Neuronal stem cell (in vitro differentiated cells): ENCODE data around the gene GPR55.

Source experiments
- DNase-seq: peaks from one replicate; pipeline ENCODE4 v3.0.0-alpha.2; 2013; ENCODE audit warnings: low spot score
- H2AFZ ChIP-seq: one replicate; pipeline ENCODE4 v1.6.1; 2013; ENCODE audit warnings: mild to moderate bottlenecking, low read length, inconsistent platforms
- H2AK5ac ChIP-seq: 2 replicates; pipeline ENCODE4 v1.6.1; 2013; ENCODE audit warnings: low read depth, mild to moderate bottlenecking, inconsistent platforms, low read length, moderate library complexity, mixed read lengths
- H2BK120ac ChIP-seq: 2 replicates; pipeline ENCODE4 v1.6.1; 2013; ENCODE audit warnings: low read depth, mild to moderate bottlenecking, inconsistent platforms, low read length, moderate library complexity, mixed read lengths
- H2BK12ac ChIP-seq: one replicate; pipeline ENCODE4 v1.6.1; 2013; ENCODE audit warnings: low read length, inconsistent platforms
- H2BK15ac ChIP-seq: 2 replicates; pipeline ENCODE4 v1.6.1; 2013; ENCODE audit warnings: mild to moderate bottlenecking, low read length, inconsistent platforms, mixed read lengths
- H2BK5ac ChIP-seq: one replicate; pipeline ENCODE4 v1.6.1; 2013; ENCODE audit warnings: inconsistent platforms, mild to moderate bottlenecking, low read length, moderate library complexity
- H3K14ac ChIP-seq: one replicate; pipeline ENCODE4 v1.6.1; 2013; ENCODE audit warnings: low read length, inconsistent platforms
- H3K18ac ChIP-seq: 2 replicates; pipeline ENCODE4 v1.6.1; 2013; ENCODE audit warnings: low read length, inconsistent platforms
- H3K23ac ChIP-seq: 2 replicates; pipeline ENCODE4 v1.6.1; 2013; ENCODE audit warnings: low read depth, mild to moderate bottlenecking, mixed read lengths, low read length, inconsistent platforms; ENCODE audit not compliant: poor library complexity
- H3K27ac ChIP-seq: replicated peaks from 3 replicates; pipeline ENCODE4 v1.5.1; 2013; ENCODE audit warnings: low read length, inconsistent platforms
- H3K27me3 ChIP-seq, 3 experiments: 2 replicates each; pipeline ENCODE4 v1.6.1; 2013; ENCODE audit warnings: low read length in 3 of 3, mild to moderate bottlenecking in 2 of 3, inconsistent platforms in 1 of 3, low read depth in 1 of 3, mixed read lengths in 1 of 3, moderate library complexity in 1 of 3; ENCODE audit not compliant: control insufficient read depth in 3 of 3, insufficient read depth in 3 of 3
- H3K36me3 ChIP-seq, 2 donors: replicated peaks in 1 of 2; 2 replicates each; pipeline ENCODE4 v1.6.1; 2013; ENCODE audit warnings: low read length in 2 of 2; ENCODE audit not compliant: control insufficient read depth in 2 of 2, insufficient read depth in 2 of 2
- H3K4ac ChIP-seq: 2 replicates; pipeline ENCODE4 v1.6.1; 2013; ENCODE audit warnings: inconsistent platforms, mild to moderate bottlenecking, low read length, moderate library complexity
- H3K4me1 ChIP-seq, 2 donors: 1 replicate in 1 of 2; 2 replicates in 1 of 2; pipeline ENCODE4 v1.6.1; 2013; ENCODE audit warnings: low read length in 2 of 2, low read depth in 1 of 2; ENCODE audit not compliant: control insufficient read depth in 2 of 2, insufficient read depth in 1 of 2
- H3K4me2 ChIP-seq: one replicate; pipeline ENCODE4 v1.6.1; 2013; ENCODE audit warnings: mild to moderate bottlenecking, low read length, inconsistent platforms; ENCODE audit not compliant: insufficient read depth, poor library complexity, severe bottlenecking
- H3K4me3 ChIP-seq, 2 donors: 2 replicates each; pipeline ENCODE4 v1.5.1; 2013; ENCODE audit warnings: low read length in 2 of 2, mild to moderate bottlenecking in 2 of 2, inconsistent platforms in 1 of 2, moderate library complexity in 1 of 2
- H3K79me1 ChIP-seq: one replicate; pipeline ENCODE4 v1.6.1; 2013; ENCODE audit warnings: low read depth, mild to moderate bottlenecking, inconsistent platforms, low read length, moderate library complexity
- H3K9ac ChIP-seq: one replicate; pipeline ENCODE4 v1.6.1; 2013; ENCODE audit warnings: mild to moderate bottlenecking, low read depth, low read length, inconsistent platforms; ENCODE audit not compliant: poor library complexity
- H3K9me3 ChIP-seq, 2 donors: replicated peaks in 1 of 2; 2 replicates each; pipeline versions ENCODE3 to v1.6.1; 2013; ENCODE audit warnings: low read length in 2 of 2, mild to moderate bottlenecking in 2 of 2, inconsistent platforms in 1 of 2, low read depth in 1 of 2, mixed read lengths in 1 of 2, moderate library complexity in 1 of 2; ENCODE audit not compliant: control insufficient read depth in 2 of 2, insufficient read depth in 1 of 2
- H4K8ac ChIP-seq: one replicate; pipeline ENCODE4 v1.6.1; 2013; ENCODE audit warnings: low read depth, mild to moderate bottlenecking, inconsistent platforms, low read length, moderate library complexity
- H4K91ac ChIP-seq: one replicate; pipeline ENCODE4 v1.6.1; 2013; ENCODE audit warnings: low read length, low read depth, mild to moderate bottlenecking, inconsistent platforms; ENCODE audit not compliant: poor library complexity
- WGBS, 2 donors: extraction: QIAGEN DNeasy Blood & Tissue Kit; methylation state at CpG; one replicate each; pipeline ENCODE4 v1.1.7; 2013; ENCODE audit warnings: missing lambda C conversion rate in 2 of 2, mixed read lengths in 1 of 2; ENCODE audit not compliant: insufficient read length in 2 of 2, insufficient replicate concordance in 1 of 2; ENCODE audit errors: extremely low coverage in 2 of 2; 5-methylcytosine and 5-hydroxymethylcytosine counted together

GPR55 gene

DNA sequence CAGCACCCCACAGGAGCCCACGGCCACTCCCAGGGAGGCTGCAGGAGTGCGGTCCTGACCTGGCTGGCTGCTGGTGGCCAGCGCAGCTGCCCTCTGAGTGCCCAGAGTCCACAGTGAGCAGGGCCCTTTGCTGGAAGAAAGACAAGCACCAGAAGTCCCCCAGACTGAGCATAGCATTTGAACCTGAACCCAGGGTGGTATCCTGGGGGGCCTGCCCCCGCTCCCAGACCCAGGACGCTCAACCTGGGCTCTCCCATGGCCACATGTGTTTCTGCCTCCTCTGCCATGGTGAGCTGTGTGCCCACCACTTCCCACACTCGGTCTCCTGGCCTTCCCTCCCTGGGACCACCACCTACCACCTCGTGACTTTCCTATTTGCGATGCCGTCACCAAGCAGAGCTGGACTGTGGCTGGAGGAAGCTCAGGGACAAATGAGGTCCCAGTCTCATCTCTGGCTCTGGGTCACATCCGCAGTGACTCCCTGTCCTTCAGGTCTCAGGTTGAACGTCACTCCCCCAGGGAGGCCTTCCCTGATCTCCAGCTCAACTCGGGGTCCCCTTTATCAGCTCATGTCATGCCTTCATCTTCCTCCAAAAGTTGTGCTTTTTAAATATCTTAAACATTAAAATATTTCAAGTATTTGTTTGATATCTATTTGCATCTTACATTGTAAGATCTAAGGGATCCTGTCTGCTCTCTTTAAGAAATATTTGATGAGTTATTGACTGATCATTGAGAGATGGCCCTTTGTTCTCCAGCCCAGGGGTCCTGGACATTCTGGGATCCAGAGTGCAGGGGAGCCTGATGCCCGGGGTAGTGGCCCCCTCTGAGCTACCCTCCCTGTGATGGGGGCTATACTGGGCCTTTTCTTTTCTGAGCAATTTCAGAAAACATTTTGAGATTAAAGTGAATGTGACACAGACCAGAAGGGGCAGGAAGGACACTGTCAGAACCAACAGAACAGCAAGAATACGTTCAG, 16.4 kb upstream of the GPR55 start:
- H3K36me3 ChIP-seq = no peaks in the 10 kb centered on the region
- peaks cover 3 to 7% of the 10 kb centered on the region in 2 donors for H3K9me3 ChIP-seq
- H3K27ac ChIP-seq = no peak overlapping the region
- H3K4me1 ChIP-seq = no peaks in the 10 kb centered on the region
- H3K14ac ChIP-seq = peak overlapping the region; percentile 47
- no peak overlapping the region for H2AK5ac ChIP-seq
- no peak overlapping the region for H2BK15ac ChIP-seq
- H2BK12ac ChIP-seq = no peak overlapping the region
- no peak overlapping the region for H3K4me2 ChIP-seq
- no peak overlapping the region for H3K4me3 ChIP-seq
- no peak overlapping the region for H3K9ac ChIP-seq
- WGBS, 2 donors = no CpG with 5 or more reads among the region's 14 CpGs
- H2AFZ ChIP-seq = no peak overlapping the region
- H2BK5ac ChIP-seq = peak overlapping the region; percentile 31
- H3K23ac ChIP-seq = no peak overlapping the region
- H3K27me3 ChIP-seq = no peaks in the 10 kb centered on the region
- DNase-seq = no peak
- peak overlapping the region; percentile 42 for H3K4ac ChIP-seq
- H3K18ac ChIP-seq = peak overlapping the region; percentile 19
- no peak overlapping the region for H2BK120ac ChIP-seq
- peak overlapping the region; percentile 77 for H4K8ac ChIP-seq
- peaks cover 3% of the 10 kb centered on the region for H3K79me1 ChIP-seq
- no peak overlapping the region for H4K91ac ChIP-seq

DNA sequence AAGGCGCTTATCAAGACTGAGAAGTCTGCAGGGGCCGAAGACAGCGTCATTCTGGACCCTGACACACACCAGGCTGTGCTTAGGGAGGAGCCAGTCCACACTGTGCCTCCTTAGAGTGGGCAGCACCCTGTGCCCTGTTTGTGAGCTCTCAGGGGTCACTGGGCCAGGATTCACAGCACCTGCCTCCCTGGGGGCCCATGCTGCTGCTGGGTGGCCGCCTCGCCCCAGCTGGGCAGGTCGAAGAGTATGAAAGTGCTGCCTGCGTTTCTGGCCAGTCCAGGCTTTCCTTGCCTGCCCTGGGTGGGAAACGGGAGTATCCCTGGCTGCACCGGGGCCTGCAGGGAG, 15.4 kb upstream of the GPR55 start:
- Histone ChIP-seq H3K4ac (no peak overlapping the region), H3K36me3 (no peaks in the 10 kb centered on the region), H3K23ac (peak overlapping the region; percentile 22), H3K4me2 (no peak overlapping the region), H2BK5ac (peak overlapping the region; percentile 39), H3K18ac (peak overlapping the region; percentile 38), H2BK15ac (no peak overlapping the region), H4K8ac (no peak overlapping the region), H4K91ac (no peak overlapping the region), H3K27ac (no peak overlapping the region), H3K27me3 (no peaks in the 10 kb centered on the region), H3K4me3 (no peak overlapping the region), H3K9ac (peak overlapping the region; percentile 44), H2BK120ac (no peak overlapping the region), H3K4me1 (no peaks in the 10 kb centered on the region), H2BK12ac (no peak overlapping the region), H2AFZ (no peak overlapping the region), H2AK5ac (no peak overlapping the region), H3K14ac (peak overlapping the region; percentile 5), H3K9me3 (peaks cover 5 to 14% of the 10 kb centered on the region in 2 donors), H3K79me1 (peaks cover 3% of the 10 kb centered on the region)
- no CpG with 5 or more reads among the region's 9 CpGs for WGBS, 2 donors
- no peak for DNase-seq

DNA sequence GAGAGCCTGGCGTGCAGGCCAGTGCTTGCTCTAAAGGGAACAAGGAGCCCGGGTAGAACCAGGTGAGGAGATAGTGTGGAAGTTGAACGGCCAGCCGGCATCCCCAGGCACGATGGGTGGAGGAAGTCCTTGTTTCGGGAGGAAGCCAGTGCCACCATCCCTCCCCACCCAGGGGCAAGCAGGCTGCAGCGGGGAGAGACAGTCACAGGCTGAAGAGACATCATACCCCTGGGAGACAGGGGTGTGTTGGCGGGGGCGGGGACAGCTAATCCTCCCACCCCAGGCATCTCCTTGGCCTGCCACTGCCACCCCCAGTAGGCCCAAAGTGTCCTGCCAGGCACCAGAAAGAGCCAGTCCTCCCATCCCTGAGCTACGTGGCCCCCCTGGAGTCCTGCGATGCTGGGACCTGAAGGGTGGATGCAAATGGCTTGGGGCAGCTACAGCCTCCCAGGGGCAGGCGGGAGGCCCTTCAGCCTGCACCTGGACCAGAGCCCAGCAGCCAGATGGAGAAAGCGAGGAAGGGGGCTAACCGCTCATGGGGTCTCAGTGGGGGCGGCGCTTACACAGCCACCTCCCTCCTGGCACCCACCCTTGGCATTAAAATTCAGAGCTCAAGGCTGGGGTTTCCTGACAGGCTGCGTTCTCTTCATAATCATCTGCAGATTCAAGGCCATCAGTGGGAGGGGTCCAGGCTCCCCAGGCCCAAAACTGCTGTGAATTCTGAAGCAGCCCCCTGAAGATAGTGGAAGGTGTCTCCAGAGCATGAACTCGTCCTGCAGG, 14.8 kb upstream of the GPR55 start:
- Histone ChIP-seq H3K9ac (no peak overlapping the region), H3K18ac (peak overlapping the region; percentile 35), H3K4me3 (no peak overlapping the region), H3K4me1 (peaks cover 0 to 1% of the 10 kb centered on the region in 2 donors), H3K9me3 (peaks cover 5 to 17% of the 10 kb centered on the region in 2 donors), H3K79me1 (peaks cover 3% of the 10 kb centered on the region), H3K4me2 (no peak overlapping the region), H4K91ac (no peak overlapping the region), H2BK5ac (peak overlapping the region; percentile 66), H2AFZ (no peak overlapping the region), H3K27ac (no peak overlapping the region), H3K4ac (peak overlapping the region; percentile 53), H4K8ac (no peak overlapping the region), H2BK15ac (peak overlapping the region; percentile 43), H2BK12ac (no peak overlapping the region), H3K36me3 (no peaks in the 10 kb centered on the region), H3K23ac (peak overlapping the region; percentile 65), H3K27me3 (no peaks in the 10 kb centered on the region), H2BK120ac (no peak overlapping the region), H2AK5ac (peak overlapping the region; percentile 70), H3K14ac (peak overlapping the region; percentile 75)
- WGBS, 2 donors = no CpG with 5 or more reads among the region's 18 CpGs
- no peak for DNase-seq
